ENCODE data around the gene CEP76.

The CEP76 gene

GRCh38 chr18:12711446-12711845 is 8.9 kb upstream of the CEP76 start:
- no peak for DNase-seq (ENCODE audit: low read depth, low spot score)

GRCh38 chr18:12703664-12704063 is 1.1 kb upstream of the CEP76 start:
- DNase-seq (ENCODE audit: low read depth, low spot score) = no peak

- DNase-seq (ENCODE audit: low read depth, low spot score) = no peak
Measured at GRCh38 chr18:12703096-12703567, 609 bp upstream of the CEP76 start.

- no peak for DNase-seq (ENCODE audit: low read depth, low spot score)
Measured at GRCh38 chr18:12701161-12701560, 1.4 kb downstream of the CEP76 start.

- DNase-seq (ENCODE audit: low read depth, low spot score) = no peak
Measured at GRCh38 chr18:12699747-12700146, 2.8 kb downstream of the CEP76 start.

GRCh38 chr18:12694032-12694431 is 8.5 kb downstream of the CEP76 start:
- DNase-seq (ENCODE audit: low read depth, low spot score) = no peak

GRCh38 chr18:12692206-12692605 is 10.3 kb downstream of the CEP76 start:
- DNase-seq (ENCODE audit: low read depth, low spot score) = no peak

GRCh38 chr18:12689256-12689850 is 13.2 kb downstream of the CEP76 start:
- DNase-seq (ENCODE audit: low read depth, low spot score) = no peak

GRCh38 chr18:12686100-12686499 is 16.4 kb downstream of the CEP76 start:
- DNase-seq (ENCODE audit: low read depth, low spot score) = no peak

- DNase-seq (ENCODE audit: low read depth, low spot score) = no peak
Measured at GRCh38 chr18:12679183-12679786, 23.2 kb downstream of the CEP76 start.

GRCh38 chr18:12668041-12668440 is 34.5 kb downstream of the CEP76 start:
- DNase-seq (ENCODE audit: low read depth, low spot score) = no peak

- no peak for DNase-seq (ENCODE audit: low read depth, low spot score)
Measured at GRCh38 chr18:12659904-12660605, 42.5 kb downstream of the CEP76 start.

GRCh38 chr18:12658426-12659138 is 43.9 kb downstream of the CEP76 start:
- DNase-seq (ENCODE audit: low read depth, low spot score) = no peak

GRCh38 chr18:12657684-12658425 is 44.7 kb downstream of the CEP76 start, which contains the start of gene SPIRE1:
Gene SPIRE1, minus strand, starts transcription at chr18:12658107. Its CDS starts 241 bp downstream, at chr18:12657866.
- no peak for DNase-seq (ENCODE audit: low read depth, low spot score)

GRCh38 chr18:12656938-12657683 is 45.4 kb downstream of the CEP76 start:
- DNase-seq (ENCODE audit: low read depth, low spot score) = no peak

- no peak for DNase-seq (ENCODE audit: low read depth, low spot score)
Measured at GRCh38 chr18:12656605-12656937, 46.0 kb downstream of the CEP76 start.

GRCh38 chr18:12654971-12655370 is 47.6 kb downstream of the CEP76 start:
- no peak for DNase-seq (ENCODE audit: low read depth, low spot score)

GRCh38 chr18:12652861-12653401 is 49.6 kb downstream of the CEP76 start:
- DNase-seq (ENCODE audit: low read depth, low spot score) = no peak

GRCh38 chr18:12651651-12652050 is 50.9 kb downstream of the CEP76 start:
- DNase-seq (ENCODE audit: low read depth, low spot score) = no peak

- DNase-seq (ENCODE audit: low read depth, low spot score) = no peak
Measured at GRCh38 chr18:12647773-12648172, 54.8 kb downstream of the CEP76 start.

GRCh38 chr18:12645751-12646203 is 56.7 kb downstream of the CEP76 start:
- no peak for DNase-seq (ENCODE audit: low read depth, low spot score)
